IPS DF 19.7 (cell line): ENCODE data around the gene CARS2.

Experiments
- DNase-seq: peaks from one replicate; pipeline ENCODE4 v3.0.0-alpha.2; 2013; ENCODE audit warnings: low read depth, low spot score

The CARS2 gene

DNA sequence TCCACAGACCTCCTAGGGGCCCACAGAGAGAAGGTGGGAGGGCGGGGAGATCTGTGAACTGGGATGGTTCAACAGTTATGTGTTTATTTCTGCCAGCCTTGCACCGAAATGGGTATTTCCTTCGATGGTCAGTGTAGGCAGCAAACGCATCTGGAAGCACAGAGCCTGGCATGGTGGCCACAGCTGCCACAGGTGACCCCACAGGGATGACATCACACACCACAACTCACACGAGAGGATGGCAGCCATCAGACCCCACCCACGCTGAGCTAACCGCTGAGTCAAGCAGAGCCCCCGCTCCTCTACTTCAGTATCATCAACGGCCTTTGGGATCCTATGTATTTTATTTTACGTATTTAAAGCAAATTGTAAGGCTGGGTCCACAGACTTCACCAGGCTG lies 53.2 kb downstream of the CARS2 start:
- no peak for DNase-seq

DNA sequence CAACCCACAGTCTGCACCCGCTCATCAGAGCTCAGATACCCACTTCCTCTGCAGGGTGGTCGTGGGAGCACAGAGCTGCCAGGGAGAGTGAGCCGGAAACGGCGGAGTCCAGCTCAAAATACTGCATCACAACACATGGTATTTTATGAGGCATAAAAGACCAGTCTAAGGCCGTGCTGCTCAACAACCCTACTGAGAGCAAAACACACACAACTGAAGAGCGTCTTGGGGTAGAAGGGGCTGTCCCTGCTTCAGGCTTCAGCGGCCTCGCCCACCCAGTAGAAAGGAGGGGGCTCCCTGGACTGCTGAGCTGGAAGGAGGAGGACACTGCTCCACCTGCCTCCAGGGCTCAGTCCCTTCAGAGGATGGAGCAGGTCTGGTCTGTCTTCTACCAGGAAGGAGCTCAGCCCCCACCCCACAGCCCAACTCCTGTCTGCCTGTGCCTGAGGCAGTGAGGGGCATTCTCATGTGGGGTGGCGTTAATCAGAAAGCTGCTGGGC lies 53.6 kb downstream of the CARS2 start:
- no peak for DNase-seq

DNA sequence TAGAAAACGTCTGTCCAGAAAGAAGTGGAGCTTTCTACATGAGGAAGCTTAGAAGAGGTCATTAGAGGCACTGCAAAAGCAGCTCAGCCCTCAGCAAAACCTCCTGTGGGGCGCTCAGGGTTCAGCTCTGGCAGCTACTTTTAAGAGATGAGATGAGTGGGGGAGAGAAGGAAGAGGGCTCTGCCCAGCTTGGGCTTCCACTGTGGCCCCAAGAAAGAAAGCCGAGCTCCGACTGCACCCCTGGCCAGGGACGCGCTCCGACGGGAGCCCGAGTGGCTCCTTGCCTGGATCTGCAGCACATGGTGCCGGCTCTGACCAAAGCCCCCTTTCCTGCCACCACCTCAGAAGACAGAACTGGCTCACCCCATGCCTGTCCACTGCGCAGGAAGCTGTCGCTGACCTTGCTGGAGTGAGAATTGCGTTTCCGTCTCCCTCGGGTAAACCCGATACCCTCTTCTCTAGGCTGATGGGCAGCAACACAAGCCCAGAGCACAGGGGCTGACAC lies 54.1 kb downstream of the CARS2 start:
- no peak for DNase-seq

DNA sequence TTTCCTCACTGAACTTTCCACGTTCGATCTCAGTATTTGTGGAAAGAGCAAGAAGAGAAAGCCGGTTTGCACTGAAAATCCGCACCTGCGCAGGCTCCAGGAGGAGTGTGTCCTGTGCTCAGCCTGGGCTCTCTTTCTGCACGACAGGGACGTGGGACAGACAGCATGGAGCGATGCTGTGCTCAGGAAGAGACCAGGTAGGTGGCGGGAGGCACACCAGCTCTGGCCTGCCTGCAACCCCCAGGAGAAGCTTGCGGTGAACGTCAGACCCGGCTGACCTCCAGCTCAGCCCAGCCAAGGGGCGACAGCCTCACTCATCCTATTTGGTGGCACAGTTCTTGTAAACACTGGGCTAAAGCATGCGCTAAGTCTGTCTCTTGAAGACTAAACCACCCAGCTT lies 54.6 kb downstream of the CARS2 start:
- DNase-seq, result no peak

DNA sequence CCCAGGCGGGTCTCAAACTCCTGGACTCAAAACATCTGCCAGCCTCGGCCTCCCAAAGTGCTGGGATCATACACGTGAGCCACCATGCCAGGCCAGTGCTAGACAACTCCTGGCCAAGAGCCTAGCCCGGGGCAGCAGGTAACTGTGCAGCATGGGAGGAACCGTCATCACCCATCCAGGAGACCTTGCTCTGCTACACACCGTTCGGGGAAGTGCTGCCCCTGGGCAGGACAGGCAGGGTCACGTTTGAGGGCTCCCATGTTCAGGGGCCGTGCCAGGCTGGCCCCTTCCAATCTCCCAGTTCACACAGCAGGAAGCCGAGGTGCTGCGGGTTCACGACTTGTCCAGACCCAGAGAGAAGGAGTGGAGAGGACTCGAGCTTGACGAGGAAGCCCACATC lies 55.5 kb downstream of the CARS2 start:
- DNase-seq, result no peak

DNA sequence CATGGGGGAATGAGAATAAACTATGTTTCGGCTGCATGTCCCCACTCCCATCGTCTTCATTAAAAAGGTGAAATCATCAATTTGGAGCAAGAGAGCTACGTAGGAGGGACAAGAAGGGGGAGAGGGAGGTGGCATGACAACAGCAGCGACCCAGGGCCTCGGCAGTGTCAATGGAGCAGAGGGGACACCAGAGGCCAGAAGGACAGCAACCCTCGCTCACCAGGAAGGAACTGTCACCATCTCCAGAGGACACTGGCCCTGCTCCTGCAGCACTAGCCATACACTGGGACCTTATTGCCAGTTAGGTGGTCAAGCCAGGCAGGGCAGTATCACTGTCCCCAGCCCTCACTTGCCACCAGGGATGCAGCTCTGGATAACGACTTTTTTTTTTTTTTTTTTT lies 56.4 kb downstream of the CARS2 start:
- no peak for DNase-seq

DNA sequence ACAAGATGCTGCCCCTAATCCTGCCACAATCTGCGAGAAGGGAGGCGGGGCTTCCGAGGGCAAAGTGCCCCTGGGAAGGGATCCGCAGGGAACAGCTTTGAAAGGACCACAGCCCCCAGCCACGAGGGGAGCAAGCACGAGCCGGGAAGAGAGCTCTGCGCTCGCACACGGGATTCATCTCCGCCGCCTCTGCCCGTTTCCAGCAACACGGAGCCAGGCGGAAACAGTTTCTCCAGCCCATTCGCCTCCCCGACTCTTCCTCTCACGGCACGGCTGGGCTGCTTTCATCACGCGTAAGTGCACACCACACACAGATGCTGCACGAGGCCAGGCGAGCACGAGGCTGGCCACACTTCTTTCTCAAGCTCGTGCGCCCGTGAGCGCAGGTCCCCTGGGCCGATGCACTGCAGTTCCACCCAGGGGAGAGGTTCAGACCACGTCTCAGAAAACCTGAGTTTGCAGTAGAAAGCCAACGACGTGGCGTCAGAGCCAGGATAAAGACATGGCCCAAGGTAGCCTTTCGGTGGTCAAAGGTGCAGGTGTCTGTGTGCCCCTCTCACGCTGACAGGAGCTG lies 57.0 kb downstream of the CARS2 start:
- DNase-seq, result no peak

DNA sequence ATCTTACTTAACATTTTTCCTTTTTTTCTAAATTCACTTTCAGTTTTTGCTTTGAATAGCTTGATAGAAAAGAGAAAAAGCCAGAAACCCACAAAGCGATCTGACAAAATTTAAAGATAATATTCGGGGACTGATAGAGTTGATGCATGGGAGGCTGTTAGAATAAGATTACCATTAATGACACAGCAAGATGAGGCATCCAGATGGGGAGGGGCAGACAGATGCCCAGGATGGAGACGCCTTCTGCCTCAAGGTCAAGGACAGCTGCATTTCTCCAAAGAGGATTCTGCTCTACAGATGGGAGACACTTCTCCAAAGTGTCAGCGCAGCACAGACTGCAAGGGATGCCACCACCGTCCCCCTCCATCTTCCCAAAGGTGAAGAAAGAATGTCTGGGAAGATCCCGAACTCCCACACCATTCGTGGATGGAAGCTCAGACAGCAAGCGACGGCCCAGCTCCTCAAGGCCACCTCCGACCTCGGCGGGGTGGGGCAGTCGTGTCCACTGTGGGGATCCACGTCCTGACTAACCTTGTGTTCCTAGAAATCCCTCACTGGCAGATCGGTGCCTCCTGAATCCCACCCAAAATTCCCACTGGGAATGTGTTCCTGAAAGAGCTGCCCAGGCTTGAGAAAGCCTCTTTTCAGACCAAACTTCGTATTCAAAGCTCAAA lies 57.6 kb downstream of the CARS2 start:
- DNase-seq, result no peak

DNA sequence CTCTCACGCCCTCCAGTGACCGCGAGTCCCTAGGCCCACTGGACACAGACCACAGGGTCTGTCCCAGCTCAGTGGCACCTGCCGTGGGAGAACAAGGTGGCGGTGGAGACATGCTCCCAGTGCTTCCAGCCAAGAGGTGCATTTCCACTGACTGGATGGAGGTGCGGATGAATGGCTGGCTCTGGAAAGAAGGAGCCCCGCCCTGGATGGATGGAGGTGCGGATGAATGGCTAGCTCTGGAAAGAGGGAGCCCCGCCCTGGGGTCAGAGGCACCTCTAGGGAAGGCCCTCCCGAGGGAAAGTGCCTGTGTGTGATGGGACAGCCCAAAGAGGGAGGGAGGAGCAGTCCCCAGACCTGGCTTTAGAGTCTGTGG lies 58.6 kb downstream of the CARS2 start:
- no peak for DNase-seq

DNA sequence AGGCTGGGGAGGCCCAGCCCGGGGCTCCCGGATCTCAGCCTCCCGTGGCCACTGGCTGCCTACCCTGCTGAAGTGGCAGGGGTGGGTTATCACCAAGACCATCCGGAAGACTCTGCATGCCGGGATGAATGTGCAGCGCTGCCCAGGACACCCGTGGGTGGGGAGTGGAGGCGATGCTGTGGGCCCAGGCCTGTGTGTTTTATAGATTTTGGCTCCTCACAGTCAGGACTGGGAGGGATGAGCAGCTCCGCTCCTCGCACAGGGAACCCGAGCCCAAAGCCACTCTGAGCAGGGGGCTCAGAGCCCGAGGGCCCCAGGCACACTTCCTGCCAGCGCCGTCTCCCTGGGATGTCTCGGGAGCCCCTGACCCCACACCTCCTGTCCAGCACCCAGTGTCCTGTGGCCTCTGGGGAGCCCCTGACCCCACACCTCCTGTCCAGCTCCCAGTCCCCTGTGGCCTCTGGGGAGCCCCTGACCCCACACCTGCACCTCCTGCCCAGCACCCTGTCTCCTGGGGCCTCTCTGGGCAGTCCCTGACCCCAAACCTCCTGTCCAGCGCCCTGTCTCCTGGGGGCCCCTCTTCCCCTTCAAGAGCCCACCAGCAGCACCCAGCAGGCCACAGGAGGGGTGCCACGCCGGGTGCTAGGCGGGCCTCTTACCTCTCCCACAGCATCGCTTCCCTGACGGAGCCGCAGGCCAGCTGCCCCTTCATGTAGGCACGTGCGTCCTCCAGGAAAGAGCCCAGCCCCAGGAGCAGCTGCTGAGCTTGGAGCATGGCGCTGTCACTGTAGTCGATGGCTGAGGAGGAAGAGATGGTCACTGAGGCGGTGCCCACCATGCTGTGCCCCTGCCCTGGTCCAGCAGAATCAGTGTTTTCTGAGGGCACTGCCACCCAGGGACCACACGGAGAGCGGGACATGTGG lies 59.2 kb downstream of the CARS2 start:
- DNase-seq, result no peak

DNA sequence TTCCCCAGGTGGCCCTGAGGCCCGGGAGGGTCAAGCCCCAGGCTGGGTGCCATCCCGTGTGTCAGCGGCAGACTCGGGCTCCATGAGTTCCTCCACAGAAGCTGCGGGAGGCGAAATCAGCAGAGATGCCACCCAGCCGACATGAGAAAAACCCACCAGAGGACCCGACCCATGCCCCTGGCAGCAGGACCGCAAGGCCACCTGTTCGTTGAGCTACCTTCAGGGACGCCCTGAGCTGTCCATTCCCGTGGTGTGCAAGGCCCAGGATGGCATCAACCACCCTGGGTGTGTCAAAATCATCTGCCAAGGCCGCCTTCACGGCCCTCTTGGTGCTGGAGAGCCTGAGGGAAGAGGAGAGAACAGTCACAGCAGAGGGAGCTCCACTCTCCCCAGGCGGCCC lies 60.2 kb downstream of the CARS2 start:
- no peak for DNase-seq

DNA sequence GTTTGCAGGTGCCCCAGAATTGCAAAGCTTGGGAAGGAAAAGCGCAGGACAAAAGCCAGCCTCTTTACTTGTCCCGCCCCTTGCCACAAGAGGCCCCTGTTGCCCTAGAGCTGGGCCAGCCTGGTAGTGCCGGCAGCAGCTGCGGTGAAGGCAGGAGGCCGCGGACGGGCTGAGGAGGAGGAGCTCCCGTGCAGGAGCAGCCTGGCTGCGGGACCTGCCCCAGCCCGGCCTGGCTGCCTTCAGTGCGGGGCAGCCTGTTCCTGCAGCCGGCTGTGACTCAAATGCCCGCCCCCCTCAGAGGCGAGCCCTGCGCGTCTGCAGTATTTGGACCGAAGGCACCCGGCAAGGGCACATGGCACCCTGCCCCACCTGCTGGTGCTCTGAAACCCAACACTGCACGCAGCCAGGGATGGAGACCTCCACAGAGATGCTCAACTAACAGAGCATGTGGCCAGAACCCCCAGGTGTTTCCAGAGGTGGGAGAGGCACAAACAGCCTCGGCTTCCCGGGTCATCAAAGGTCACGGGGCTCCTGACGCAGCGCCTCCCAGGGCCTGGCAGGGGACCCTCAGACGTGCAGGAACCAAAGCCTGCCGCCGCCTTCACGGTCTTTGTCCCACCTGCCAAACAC lies 60.9 kb downstream of the CARS2 start:
- DNase-seq, result peak; percentile 47

DNA sequence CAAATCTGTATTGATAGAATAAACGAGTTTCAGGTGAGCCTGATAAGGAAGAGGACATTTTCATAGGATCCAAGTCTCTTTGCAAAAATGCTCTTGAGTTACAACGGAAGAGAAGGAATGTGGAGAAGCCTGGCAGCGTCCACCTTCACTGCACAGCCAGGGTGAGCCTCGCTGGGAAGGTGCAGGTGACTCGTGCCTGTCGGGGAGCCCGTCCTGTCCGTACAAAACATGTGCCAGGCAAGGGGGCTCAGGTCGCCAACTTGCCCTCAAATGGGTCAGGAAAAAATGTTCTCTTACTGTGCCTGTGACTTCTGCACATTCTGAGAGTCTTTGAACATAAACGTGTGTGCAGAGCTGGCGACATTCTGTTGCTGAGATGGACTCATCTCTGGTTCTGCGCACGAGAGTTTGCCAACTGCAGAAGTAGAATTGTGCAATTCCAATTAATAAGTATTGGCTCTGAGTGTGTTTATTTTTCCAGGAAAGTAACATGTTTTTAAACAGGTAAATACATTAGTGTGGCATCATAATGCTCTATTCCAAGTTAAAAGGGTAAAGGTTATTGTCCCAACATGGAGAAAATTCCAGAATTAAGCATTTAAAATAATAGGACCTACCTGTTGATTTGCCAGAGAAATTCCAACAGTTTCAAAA lies 62.0 kb downstream of the CARS2 start:
- DNase-seq, result no peak

DNA sequence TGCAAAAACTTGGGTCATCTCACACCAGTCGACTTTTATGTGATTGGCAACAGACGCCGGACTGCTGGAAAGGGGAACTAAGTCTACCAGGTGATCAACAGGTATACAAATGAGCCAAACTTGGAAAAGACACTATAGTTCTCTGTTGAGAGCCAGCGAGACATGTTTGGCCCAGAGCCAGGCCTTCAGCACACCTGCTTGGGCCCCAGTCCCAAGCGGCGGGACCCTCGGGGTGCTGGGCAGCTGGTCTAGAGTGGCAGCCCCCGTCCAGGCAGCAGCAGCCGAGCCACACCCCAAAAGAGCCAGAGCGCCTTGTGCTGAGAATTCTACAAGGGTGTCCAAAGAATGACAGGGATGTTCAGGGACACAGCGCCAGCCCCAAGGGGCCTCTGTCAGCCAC lies 62.6 kb downstream of the CARS2 start:
- DNase-seq, result no peak

DNA sequence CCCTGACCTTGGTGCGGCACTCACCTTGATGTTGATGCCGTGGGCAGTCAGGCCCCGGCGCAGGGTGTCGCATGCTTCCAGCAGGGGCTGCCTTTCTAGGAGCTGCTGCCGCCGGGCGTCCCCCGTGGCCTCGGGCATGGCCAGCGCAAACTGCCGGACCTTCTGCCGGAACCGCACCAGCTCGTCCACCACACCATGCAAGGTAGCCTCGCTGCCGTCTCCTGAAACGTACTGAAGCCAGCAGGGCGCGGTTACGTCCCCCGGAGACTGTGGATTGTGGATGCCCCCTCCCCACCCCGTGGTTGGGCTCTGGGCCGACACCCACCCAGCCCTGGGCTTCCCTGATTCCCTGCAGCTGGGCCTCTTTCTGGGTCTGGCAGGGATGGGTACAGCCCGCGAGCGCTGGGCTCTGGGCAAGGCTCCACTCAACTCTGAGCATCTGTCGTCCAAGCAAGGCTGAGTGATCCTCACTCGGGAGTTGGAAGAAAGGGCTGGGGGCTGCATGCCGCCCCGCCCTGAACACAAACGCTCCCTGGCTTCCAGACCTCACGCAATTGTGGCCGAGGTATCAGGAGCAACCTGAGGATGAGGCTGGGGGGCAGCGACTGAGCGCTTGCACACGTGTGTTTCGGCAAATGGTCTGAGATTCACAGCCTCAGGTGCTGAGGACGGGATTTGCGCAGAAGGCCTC lies 63.5 kb downstream of the CARS2 start:
- DNase-seq, result no peak

DNA sequence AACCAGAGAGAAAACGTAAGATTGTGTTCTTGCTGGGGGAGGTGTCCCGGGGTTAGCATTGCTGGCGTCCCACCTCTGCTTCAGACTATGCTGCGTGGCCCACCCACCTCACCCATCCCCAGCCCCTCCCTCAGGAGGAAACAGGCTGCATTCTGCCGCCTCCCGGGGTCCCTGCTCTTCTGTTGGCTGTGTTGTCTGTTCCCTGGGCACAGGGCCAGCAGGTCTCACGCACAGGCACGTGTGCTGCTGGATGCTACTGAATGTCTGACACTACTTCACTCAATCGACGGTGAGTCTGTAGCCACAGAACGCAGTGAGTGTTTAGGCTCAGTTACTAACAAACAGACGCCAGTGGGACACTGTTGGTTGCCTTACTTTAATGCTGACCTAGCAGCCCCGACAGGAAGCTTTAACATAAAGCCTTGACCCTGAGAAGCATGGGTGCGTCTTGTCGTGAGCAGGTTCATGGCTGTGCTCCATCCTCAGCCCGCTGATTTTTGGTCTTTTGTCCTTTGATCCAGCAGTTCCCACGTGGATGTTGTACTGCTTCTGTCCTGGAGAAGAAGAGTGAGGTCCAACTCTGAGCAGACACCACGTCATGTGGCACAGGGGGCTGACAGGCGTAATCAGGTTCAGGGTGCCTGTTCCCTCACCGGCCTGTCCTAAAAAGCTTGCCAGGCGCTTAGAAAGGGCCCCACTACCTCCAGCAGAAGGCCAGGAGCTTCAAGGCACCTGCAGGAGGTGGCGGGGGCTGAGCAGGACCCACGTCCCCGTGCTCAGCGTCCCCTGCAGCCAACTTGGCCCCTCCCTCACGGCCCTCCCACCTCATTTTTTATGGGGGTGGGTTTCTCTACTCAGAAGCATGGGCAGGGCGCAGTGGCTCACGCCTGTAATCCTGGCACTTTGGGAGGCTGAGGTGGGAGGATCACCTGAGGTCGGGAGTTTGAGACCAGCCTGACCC lies 64.6 kb downstream of the CARS2 start:
- DNase-seq, result no peak

DNA sequence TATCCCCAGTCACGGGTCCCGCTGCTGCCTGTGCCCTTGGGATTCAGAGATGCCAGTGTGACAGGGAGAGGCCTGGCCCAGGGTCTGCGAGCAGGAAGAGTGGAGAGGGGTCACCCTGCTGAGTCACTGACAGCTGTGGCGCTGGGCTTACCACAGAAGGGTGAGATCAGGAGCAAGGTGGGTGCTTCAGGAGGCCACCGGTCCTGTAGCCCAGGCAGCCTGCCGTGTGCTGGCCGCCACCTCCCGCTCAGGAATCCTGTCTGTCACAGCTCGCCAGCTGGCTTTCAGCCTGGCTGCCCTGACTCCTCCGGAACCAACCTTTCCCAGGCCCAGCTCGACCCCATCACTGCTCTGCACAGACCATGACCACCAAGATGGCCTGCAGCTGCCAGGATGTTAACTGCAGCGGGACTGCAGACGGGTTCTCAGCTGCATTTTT lies 65.3 kb downstream of the CARS2 start:
- no peak for DNase-seq

DNA sequence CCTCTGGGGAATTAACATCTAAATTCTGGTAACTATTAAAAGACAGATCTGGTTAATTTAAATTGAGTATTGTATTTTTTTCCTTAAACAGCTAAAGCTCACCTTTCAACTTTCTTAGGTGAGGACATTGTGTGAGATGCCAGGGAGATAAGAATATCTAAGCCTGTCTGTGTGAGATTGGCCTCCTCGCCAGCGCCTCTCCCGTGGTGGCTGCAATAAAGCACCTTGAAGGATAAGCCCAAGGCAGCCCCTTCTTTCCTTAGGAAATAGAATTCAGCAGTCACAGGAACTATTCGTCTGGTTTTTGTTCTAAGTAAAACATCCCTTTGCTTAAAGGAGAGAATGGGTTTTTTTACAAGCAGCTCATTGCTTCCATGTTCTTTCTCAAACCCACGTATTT lies 66.0 kb downstream of the CARS2 start:
- DNase-seq, result no peak
